ENCODE measurements around the gene C1orf185. TPM values are rescaled to one million over a fixed set of nuclear protein-coding genes. Genes with fewer than 3 reads are reported as not detected.

The C1orf185 gene
- total and polyA plus RNA-seq, 5 experiments from 2014 or later: not detected

DNA sequence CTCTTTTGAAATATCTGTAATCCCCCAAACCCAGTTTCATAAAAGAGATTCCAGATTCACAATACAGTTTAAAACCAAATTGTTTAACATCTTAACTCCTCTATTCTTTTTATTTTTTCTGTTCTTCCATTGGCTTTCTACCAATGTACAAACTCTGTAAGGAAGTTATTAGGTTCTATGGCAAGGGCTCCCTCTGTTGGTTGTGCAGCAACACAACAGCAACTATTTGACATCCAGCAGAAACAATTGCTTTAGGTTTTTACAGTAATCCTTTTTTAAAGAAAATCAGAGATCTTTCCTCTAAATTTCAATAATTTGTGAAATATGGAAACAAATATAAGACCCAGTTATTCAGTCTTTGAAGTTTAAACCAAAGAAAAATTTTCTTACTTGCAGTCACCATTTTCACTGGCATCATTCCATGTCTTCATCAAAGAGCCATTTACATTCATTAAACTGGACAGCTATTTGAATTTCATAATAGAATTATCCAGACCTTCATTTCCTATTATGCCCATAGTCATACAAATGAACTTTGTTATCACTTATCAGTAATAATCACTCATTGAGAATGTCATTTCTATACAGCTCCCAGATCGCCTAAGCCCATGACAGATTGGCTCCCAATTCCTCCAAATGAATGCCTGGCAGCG is 87.5 kb downstream of the C1orf185 start:
- Mint-ChIP-seq H3K36me3 (no peaks in the 10 kb centered on the region), H3K4me3 (no peak overlapping the region), H3K4me1 (no peaks in the 10 kb centered on the region), H3K27me3 (no peaks in the 10 kb centered on the region), H3K9me3 (no peaks in the 10 kb centered on the region), H3K27ac (no peak overlapping the region)
- DNase-seq: peak in 9 of 10 donors; percentile 7 to 61 (median 36)
- ATAC-seq: peak in 1 of 2 donors; percentile 52
- POLR2A ChIA-PET: no interaction called here

DNA sequence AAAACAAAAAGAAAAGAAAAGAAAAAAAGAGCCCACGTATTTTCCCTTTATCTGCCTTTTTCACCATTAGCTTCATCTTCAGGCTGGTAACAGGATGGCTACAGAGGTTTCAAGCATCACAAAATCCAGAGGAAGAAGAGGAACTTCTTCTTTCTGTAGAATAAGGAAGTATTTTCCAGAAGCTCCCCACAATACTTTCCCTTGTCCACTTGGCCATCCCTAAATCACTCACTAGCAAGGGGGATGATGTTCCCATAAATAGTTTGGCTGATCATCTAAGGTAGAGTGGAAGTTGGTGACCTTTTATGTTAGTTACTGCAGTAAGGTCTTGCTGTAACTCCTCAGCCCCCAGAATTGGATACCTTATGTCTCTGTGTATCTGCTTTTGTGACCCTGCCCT is 88.9 kb downstream of the C1orf185 start:
- Mint-ChIP-seq H3K4me3 (no peak overlapping the region), H3K4me1 (no peaks in the 10 kb centered on the region), H3K27me3 (peaks cover 0 to 4% (median 0%) of the 10 kb centered on the region in 5 donors), H3K27ac (no peak overlapping the region), H3K36me3 (no peaks in the 10 kb centered on the region), H3K9me3 (no peaks in the 10 kb centered on the region)
- ATAC-seq (no peak), DNase-seq (no peak)
- POLR2A ChIA-PET: no interaction called here

DNA sequence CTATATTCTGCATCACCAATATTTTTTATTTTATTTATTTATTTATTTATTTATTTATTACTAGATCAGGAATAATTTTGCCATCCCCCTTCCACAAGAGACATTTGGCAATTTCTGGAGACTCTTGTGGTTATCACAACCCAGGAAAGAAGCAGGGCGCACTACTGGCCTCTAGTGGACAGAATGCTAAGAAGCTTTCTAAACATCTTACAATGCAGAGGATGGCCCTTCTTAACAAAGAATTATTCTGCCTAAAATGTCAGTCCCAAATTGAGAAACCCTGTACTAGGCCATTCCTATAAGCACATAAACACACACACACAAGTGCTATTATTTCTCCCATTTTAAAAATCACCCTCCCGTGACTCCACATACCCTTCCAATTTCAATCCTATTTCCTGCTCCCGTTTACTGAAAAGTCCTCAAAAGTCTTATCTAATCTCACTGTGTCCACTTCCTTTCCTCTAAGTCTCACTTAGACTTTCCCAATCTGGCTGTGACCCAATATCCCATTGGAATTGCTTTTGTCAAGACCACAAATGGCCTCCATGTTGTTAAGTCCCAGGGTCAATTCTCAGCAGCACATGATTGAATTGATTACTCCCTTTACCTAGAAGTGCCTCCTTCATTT is 90.3 kb downstream of the C1orf185 start:
- Mint-ChIP-seq H3K27me3 (peaks cover 0 to 7% (median 3%) of the 10 kb centered on the region in 5 donors), H3K36me3 (no peaks in the 10 kb centered on the region), H3K4me3 (no peak overlapping the region), H3K9me3 (no peaks in the 10 kb centered on the region), H3K4me1 (no peaks in the 10 kb centered on the region), H3K27ac (no peak overlapping the region)
- POLR2A ChIA-PET: interaction anchor here (1.1 to 1.5 kb wide), 2 partner anchors 43 to 418 kb away, joined by 3 read pairs; partner anchors contain the start of gene RNF11
- DNase-seq (peak; percentile 2 to 72 (median 34)), ATAC-seq (peak; percentile 35 to 44)

DNA sequence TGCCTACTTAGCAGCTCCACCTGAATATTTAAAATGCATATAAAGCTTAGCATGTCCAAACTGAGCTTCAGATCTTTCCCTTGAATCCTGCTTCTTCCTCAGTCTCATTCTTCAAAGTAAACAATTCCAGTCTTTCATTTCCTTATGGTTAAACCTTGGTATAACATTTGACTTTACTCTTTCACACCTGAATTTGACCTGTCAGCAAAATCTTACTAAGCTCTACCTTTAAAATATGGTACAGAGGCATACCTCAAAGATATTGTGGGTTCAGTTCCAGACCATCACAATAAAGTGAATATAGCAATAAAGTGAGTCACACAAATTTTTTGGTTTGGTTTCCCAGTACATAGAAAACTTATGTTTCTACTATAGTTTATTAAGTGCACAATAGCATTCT is 91.5 kb downstream of the C1orf185 start:
- DNase-seq (no peak), ATAC-seq (no peak)
- Mint-ChIP-seq H3K27me3 (peaks cover 0 to 7% (median 3%) of the 10 kb centered on the region in 5 donors), H3K36me3 (no peaks in the 10 kb centered on the region), H3K9me3 (no peaks in the 10 kb centered on the region), H3K4me1 (no peaks in the 10 kb centered on the region), H3K27ac (no peak overlapping the region), H3K4me3 (no peak overlapping the region)
- POLR2A ChIA-PET: no interaction called here

Small RNA genes within 50 kb of the gene (microRNA-seq; reads per million reads assigned to microRNA genes)
- gene MIR4421 (ENCODE audit: borderline microRNAs expressed): not detected
- not detected for gene MIR6500 (ENCODE audit: borderline microRNAs expressed)

Other genes with a start within 250 kb of the C1orf185 start
- 10 to 100 TPM; 46.2 to 48.2 TPM for gene FAF1, start 142.0 kb upstream of the C1orf185 start, total RNA-seq
- gene FAF1, start 142.0 kb upstream of the C1orf185 start, polyA plus RNA-seq: 10 to 100 TPM; 46.8 to 64.5 (median 59.5) TPM
- gene CDKN2C, start 132.0 kb upstream of the C1orf185 start, total RNA-seq: 1 to 10 TPM; 4.0 to 4.7 TPM
- gene CDKN2C, start 132.0 kb upstream of the C1orf185 start, polyA plus RNA-seq: 1 to 10 TPM; 3.9 to 6.6 (median 6.0) TPM
- gene RNF11, start 134.0 kb downstream of the C1orf185 start, total RNA-seq: 10 to 100 TPM; 32.2 to 36.6 TPM
- 10 to 100 TPM; 19.8 to 31.8 (median 27.2) TPM for gene RNF11, start 134.0 kb downstream of the C1orf185 start, polyA plus RNA-seq
- gene TTC39A, start 228.3 kb downstream of the C1orf185 start, total RNA-seq: not detected
- gene TTC39A, start 228.3 kb downstream of the C1orf185 start, polyA plus RNA-seq: under 1 TPM in 1 of 3 donors, not detected in 2; 0.19 TPM